ENCODE data around the gene VDAC2.
"Not testable (repeated sequence)": the region's sequence is repeated elsewhere in the genome, so short reads cannot be mapped to it uniquely, and the experiment has no call there.

The VDAC2 gene

GRCh38 chr10:75210282-75211006, at the start of gene VDAC2:
Gene VDAC2, plus strand, starts transcription at chr10:75210796. Its CDS starts 363 bp downstream, at chr10:75211159.
- DNase-seq, result peak; percentile 51 to 78

GRCh38 chr10:75165684-75166622, 44.6 kb upstream of the VDAC2 start:
- no peak for DNase-seq

GRCh38 chr10:75166623-75166972, 44.0 kb upstream of the VDAC2 start:
- no peak for DNase-seq

GRCh38 chr10:75168275-75168674, 42.3 kb upstream of the VDAC2 start:
- no peak for DNase-seq

- DNase-seq, result no peak
Observed at GRCh38 chr10:75170215-75170614, 40.4 kb upstream of the VDAC2 start.

GRCh38 chr10:75175046-75175445, 35.5 kb upstream of the VDAC2 start:
- DNase-seq, result no peak

GRCh38 chr10:75176046-75176445, 34.5 kb upstream of the VDAC2 start:
- no peak for DNase-seq

GRCh38 chr10:75176736-75177135, 33.9 kb upstream of the VDAC2 start:
- no peak for DNase-seq

- no peak for DNase-seq
Observed at GRCh38 chr10:75179657-75180177, 30.9 kb upstream of the VDAC2 start.

GRCh38 chr10:75180592-75180991, 30.0 kb upstream of the VDAC2 start:
- no peak for DNase-seq

- DNase-seq, result no peak
Observed at GRCh38 chr10:75181073-75181472, 29.5 kb upstream of the VDAC2 start.

GRCh38 chr10:75186310-75186709, 24.3 kb upstream of the VDAC2 start:
- no peak for DNase-seq

- peak in 1 of 2 experiments; percentile 46 for DNase-seq
Observed at GRCh38 chr10:75187961-75188426, 22.6 kb upstream of the VDAC2 start.

- not testable (repeated sequence) for DNase-seq
Observed at GRCh38 chr10:75188522-75188921, 22.1 kb upstream of the VDAC2 start.

- no peak for DNase-seq
Observed at GRCh38 chr10:75189266-75190096, 21.1 kb upstream of the VDAC2 start.

- no peak for DNase-seq
Observed at GRCh38 chr10:75191821-75192568, 18.6 kb upstream of the VDAC2 start.

- DNase-seq, result not testable (repeated sequence)
Observed at GRCh38 chr10:75194625-75195024, 16.0 kb upstream of the VDAC2 start.

GRCh38 chr10:75195035-75195763, 15.4 kb upstream of the VDAC2 start:
- no peak for DNase-seq

- DNase-seq, result no peak
Observed at GRCh38 chr10:75197066-75197465, 13.5 kb upstream of the VDAC2 start.

- no peak for DNase-seq
Observed at GRCh38 chr10:75197906-75198305, 12.7 kb upstream of the VDAC2 start.

- DNase-seq, result not testable (repeated sequence)
Observed at GRCh38 chr10:75199949-75200348, 10.6 kb upstream of the VDAC2 start.

All from SW 1271 (cell line).